Body of pancreas (tissue), 4 donors: ENCODE measurements around the gene PSME4. TPM values are rescaled to one million over a fixed set of nuclear protein-coding genes. Genes with fewer than 3 reads are reported as not detected.

ENCODE experiments used
- ATAC-seq: fragments of 150-250 bp; one replicate; pipeline ENCODE4 v1.9.1; 2016
- DNase-seq, 4 donors: peaks; one replicate each; pipeline ENCODE4 v3.0.0-alpha.2; 2019
- H3K27ac ChIP-seq, 4 donors: fragments of 200-600 bp; sonication (generic); 1 replicate in 3 of 4; 2 replicates in 1 of 4; pipeline versions ENCODE4 v1.5.1 to v1.6.1; 2016 to 2019; ENCODE audit warnings: mild to moderate bottlenecking in 1 of 4, mixed read lengths in 1 of 4, moderate library complexity in 1 of 4
- H3K27me3 ChIP-seq, 2 donors: fragments of 200-600 bp; sonication (generic); one replicate each; pipeline ENCODE4 v1.6.0; 2016; ENCODE audit warnings: mild to moderate bottlenecking in 1 of 2
- H3K36me3 ChIP-seq, 2 donors: fragments of 200-600 bp; sonication (generic); replicated peaks in 1 of 2; 2 replicates each; pipeline ENCODE4 v1.5.1; 2016; ENCODE audit warnings: low read depth in 2 of 2; ENCODE audit not compliant: insufficient read depth in 1 of 2
- H3K4me1 ChIP-seq: fragments of 200-600 bp; sonication (generic); one replicate; pipeline ENCODE4 v1.6.0; 2016
- H3K4me3 ChIP-seq, 2 donors: fragments of 200-600 bp; sonication (generic); 1 replicate in 1 of 2; 2 replicates in 1 of 2; pipeline ENCODE4 v1.5.1; 2016 to 2019
- H3K9me3 ChIP-seq, 3 donors: fragments of 200-600 bp; sonication (generic); 1 replicate in 2 of 3; 2 replicates in 1 of 3; pipeline ENCODE4 v1.5.1; 2016
- POLR2A ChIP-seq, 3 donors: fragments of 450-650 bp; IDR thresholded peaks; one replicate each; pipeline ENCODE4 v1.6.1; 2016; ENCODE audit warnings: antibody characterized with exemption in 3 of 3, mild to moderate bottlenecking in 2 of 3
- WGBS, 2 donors: methylation state at CpG; one replicate each; pipeline ENCODE4 v1.1.5; 2017; 5-methylcytosine and 5-hydroxymethylcytosine counted together
- intact Hi-C: fragments of 100-400 bp; cut with DNase I; formaldehyde crosslinking; loops from one replicate; pipeline ENCODE4 v1.15.1; 2023
- total RNA-seq, 2 donors: library from RNA; depleted of rRNA; stranded (reverse); fragments of >200 nt; gene quantifications; one replicate each; pipeline ENCODE4 v1.1.0, GENCODE V29; 2016
- TF ChIP-seq, protein P1 (sequence below), 7 experiments: fragments of 450-650 bp in 4 of 7; fragments of 200-600 bp in 3 of 7; sonication (generic) in 3 of 7; IDR thresholded peaks; one replicate each; pipeline ENCODE4 v1.5.1; 2016 to 2019; ENCODE audit warnings: antibody characterized with exemption in 7 of 7

PSME4 gene
- total RNA-seq, 2 donors from 2014 or later: 19.1 to 28.0 TPM

DNA sequence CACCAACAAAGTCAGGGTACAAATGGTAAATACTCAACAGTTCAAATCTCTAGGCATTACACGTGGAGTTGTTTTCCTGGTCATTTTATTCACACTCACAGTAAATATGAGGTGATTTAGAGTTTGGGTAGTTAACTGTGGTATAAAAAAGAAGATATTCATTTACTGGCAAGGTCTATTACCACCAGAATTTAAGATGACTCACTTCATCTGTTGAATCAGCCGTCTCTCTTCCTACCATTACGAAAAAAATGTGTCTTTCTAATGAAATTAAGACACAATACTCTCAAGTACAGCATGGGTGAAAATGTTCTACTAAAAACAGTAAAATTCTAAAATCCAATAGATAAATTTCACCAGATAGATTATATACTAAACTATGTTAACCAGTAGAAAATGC lies 90.0 kb downstream of the PSME4 start:
- DNase-seq (no peak), ATAC-seq (no peak)
- Histone ChIP-seq H3K27ac (no peak overlapping the region), H3K4me1 (no peaks in the 10 kb centered on the region), H3K27me3 (no peaks in the 10 kb centered on the region), H3K9me3 (no peaks in the 10 kb centered on the region), H3K36me3 (peaks cover 0 to 15% of the 10 kb centered on the region in 2 donors), H3K4me3 (no peak overlapping the region)
- WGBS, 2 donors: 86 to 90% methylated on average over 3 of the region's 3 CpGs
- TF ChIP-seq POLR2A (IDR thresholded peaks at IDR 0.05): no peak
- TF ChIP-seq, protein P1, sequence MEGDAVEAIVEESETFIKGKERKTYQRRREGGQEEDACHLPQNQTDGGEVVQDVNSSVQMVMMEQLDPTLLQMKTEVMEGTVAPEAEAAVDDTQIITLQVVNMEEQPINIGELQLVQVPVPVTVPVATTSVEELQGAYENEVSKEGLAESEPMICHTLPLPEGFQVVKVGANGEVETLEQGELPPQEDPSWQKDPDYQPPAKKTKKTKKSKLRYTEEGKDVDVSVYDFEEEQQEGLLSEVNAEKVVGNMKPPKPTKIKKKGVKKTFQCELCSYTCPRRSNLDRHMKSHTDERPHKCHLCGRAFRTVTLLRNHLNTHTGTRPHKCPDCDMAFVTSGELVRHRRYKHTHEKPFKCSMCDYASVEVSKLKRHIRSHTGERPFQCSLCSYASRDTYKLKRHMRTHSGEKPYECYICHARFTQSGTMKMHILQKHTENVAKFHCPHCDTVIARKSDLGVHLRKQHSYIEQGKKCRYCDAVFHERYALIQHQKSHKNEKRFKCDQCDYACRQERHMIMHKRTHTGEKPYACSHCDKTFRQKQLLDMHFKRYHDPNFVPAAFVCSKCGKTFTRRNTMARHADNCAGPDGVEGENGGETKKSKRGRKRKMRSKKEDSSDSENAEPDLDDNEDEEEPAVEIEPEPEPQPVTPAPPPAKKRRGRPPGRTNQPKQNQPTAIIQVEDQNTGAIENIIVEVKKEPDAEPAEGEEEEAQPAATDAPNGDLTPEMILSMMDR (IDR thresholded peaks at IDR 0.05): no peak
- intact Hi-C loops: no loop called here

DNA sequence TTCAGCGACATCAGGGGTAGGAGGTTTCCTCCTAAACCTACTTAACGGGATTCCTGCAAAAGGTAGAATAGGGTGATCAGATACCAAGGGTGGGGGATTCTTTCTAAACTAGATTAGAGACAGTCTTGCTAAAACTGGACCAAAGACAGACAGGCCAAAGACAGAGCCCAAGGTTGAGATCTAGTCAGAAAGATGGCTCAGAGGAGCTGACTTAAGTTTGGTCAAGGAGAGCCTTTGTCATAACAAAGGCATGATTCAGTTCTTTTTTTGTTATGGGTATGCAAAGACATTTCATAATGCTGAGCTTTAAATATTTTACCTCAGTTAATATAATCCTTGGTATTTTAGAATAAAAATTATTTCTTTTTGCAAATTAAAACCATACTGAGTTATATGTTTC lies 93.2 kb downstream of the PSME4 start:
- WGBS, 2 donors: 78 to 82% methylated on average over 2 of the region's 2 CpGs
- Histone ChIP-seq H3K27me3 (no peaks in the 10 kb centered on the region), H3K36me3 (peaks cover 0 to 15% of the 10 kb centered on the region in 2 donors), H3K9me3 (no peaks in the 10 kb centered on the region), H3K4me1 (no peaks in the 10 kb centered on the region), H3K27ac (no peak overlapping the region), H3K4me3 (no peak overlapping the region)
- DNase-seq (no peak), ATAC-seq (no peak)
- TF ChIP-seq, protein P1 (IDR thresholded peaks at IDR 0.05): no peak
- TF ChIP-seq POLR2A (IDR thresholded peaks at IDR 0.05): no peak
- intact Hi-C loops: no loop called here

DNA sequence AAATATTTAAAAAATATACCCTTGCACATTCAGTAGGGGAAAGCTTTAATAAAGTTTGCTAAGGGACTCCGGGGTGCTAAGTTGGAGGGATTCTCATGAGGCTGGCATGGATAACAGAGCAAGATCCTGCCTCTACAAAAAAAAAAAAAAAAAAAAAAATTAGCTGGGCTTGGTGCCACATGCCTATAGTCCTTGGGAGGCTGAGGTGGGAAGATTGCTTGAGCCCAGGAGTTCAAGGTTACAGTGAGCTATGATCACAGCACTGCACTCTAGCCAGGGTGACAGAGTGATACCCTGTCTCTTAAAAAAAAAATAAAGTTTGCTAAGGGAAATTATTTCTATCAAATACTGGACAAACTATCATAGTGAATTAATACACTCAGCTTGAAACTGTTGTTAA lies 93.7 kb downstream of the PSME4 start:
- H3K27me3 ChIP-seq: no peaks in the 10 kb centered on the region
- H3K4me3 ChIP-seq: no peak overlapping the region
- peaks cover 0 to 13% of the 10 kb centered on the region in 2 donors for H3K36me3 ChIP-seq
- intact Hi-C loops: no loop called here
- no peak overlapping the region for H3K27ac ChIP-seq
- no peaks in the 10 kb centered on the region for H3K4me1 ChIP-seq
- H3K9me3 ChIP-seq: no peaks in the 10 kb centered on the region
- DNase-seq (no peak), ATAC-seq (no peak)
- TF ChIP-seq, protein P1 (IDR thresholded peaks at IDR 0.05): no peak
- no peak for TF ChIP-seq POLR2A (IDR thresholded peaks at IDR 0.05)
- WGBS, 2 donors: 0 to 33% methylated on average over 1 of the region's 1 CpG

DNA sequence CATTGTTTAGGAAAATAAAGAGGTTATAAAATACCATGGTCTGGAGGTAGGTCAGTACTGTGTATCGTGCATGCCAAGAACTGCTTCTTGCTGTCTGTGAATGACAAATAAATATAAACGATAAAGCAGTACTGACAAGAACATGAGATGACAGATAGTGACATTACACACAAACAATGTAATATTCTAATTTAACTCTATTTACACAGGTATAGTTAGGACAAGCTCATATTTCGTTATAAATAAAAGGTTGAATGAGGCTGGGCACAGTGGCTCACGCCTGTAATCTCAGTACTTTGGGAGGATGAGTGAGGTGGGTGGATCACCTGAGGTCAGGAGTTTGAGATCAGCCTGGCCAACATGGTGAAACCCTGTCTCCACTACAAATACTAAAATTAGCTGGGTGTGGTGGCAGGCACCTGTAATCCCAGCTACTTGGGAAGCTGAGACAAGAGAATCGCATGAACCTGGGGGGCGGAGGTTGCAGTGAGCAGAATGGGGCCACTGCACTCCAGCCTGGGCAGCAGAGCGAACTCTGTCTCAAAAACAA lies 96.3 kb downstream of the PSME4 start:
- Histone ChIP-seq H3K9me3 (no peaks in the 10 kb centered on the region), H3K27me3 (no peaks in the 10 kb centered on the region), H3K4me3 (no peak overlapping the region), H3K36me3 (peaks cover 0 to 10% of the 10 kb centered on the region in 2 donors), H3K27ac (no peak overlapping the region), H3K4me1 (no peaks in the 10 kb centered on the region)
- WGBS, 2 donors: 87% methylated on average over 7 of the region's 7 CpGs
- TF ChIP-seq, protein P1 (IDR thresholded peaks at IDR 0.05): no peak
- no peak for TF ChIP-seq POLR2A (IDR thresholded peaks at IDR 0.05)
- DNase-seq (no peak), ATAC-seq (no peak)
- intact Hi-C loops: no loop called here

DNA sequence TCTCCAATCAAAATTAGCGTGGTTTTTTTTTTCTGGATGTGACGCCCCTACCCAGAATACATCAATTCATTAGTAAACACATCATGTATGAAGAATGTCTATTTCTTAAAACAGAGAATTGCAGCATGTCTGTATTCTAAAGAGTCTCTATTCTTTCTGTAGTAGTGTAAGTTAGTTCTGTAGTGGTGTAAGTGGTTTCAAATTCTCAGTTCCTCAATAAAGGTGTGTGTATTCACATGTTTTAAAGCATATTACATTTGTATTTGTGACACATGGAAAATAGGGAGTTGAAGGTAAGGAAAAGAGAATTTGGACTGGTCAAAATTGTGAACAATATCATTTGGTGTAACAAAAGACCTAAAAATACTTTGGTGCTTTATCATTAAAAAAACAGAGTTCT lies 103.0 kb downstream of the PSME4 start:
- H3K27ac ChIP-seq: no peak overlapping the region
- H3K4me3 ChIP-seq: no peak overlapping the region
- no peaks in the 10 kb centered on the region for H3K27me3 ChIP-seq
- DNase-seq (no peak), ATAC-seq (no peak)
- intact Hi-C loops: no loop called here
- H3K36me3 ChIP-seq: peaks cover 0 to 15% of the 10 kb centered on the region in 2 donors
- 98 to 100% methylated on average over 2 of the region's 2 CpGs for WGBS, 2 donors
- TF ChIP-seq, protein P1 (IDR thresholded peaks at IDR 0.05): no peak
- no peak for TF ChIP-seq POLR2A (IDR thresholded peaks at IDR 0.05)
- H3K4me1 ChIP-seq: no peaks in the 10 kb centered on the region
- H3K9me3 ChIP-seq: no peaks in the 10 kb centered on the region
